ENCODE data around the gene PPP2R5D.

- TF ChIP-seq NFIC (IDR thresholded peaks at IDR 0.05) (no peak), TAF1 (IDR thresholded peaks at IDR 0.05; ENCODE audit: low read depth) (no peak), EP300 (IDR thresholded peaks at IDR 0.05; ENCODE audit: borderline replicate concordance) (no peak), REST (IDR thresholded peaks at IDR 0.05; ENCODE audit: low read depth) (no peak), YY1 (IDR thresholded peaks at IDR 0.05; ENCODE audit: low read depth) (no peak), RAD21 (IDR thresholded peaks at IDR 0.05; ENCODE audit: low read depth) (no peak), EGR1 (IDR thresholded peaks at IDR 0.05) (no peak), TCF12 (IDR thresholded peaks at IDR 0.05; ENCODE audit: low read depth) (no peak), MAX (IDR thresholded peaks at IDR 0.05) (no peak), USF1 (IDR thresholded peaks at IDR 0.05) (no peak), CEBPB (IDR thresholded peaks at IDR 0.05) (no peak)
Measured at GRCh38 chr6:43020052-43020705, 35.8 kb downstream of the PPP2R5D start.
